COLO668 (cell line): Measurements from ENCODE around the gene HIRIP3.
"Not testable (repeated sequence)": the region's sequence is repeated elsewhere in the genome, so short reads cannot be mapped to it uniquely, and the experiment has no call there.

Experiments used
- DNase-seq: peaks from one replicate; lab custom pipeline; 2025; ENCODE audit not compliant: unreplicated experiment; lab: John Stamatoyannopoulos, UW

HIRIP3 gene, protein sequence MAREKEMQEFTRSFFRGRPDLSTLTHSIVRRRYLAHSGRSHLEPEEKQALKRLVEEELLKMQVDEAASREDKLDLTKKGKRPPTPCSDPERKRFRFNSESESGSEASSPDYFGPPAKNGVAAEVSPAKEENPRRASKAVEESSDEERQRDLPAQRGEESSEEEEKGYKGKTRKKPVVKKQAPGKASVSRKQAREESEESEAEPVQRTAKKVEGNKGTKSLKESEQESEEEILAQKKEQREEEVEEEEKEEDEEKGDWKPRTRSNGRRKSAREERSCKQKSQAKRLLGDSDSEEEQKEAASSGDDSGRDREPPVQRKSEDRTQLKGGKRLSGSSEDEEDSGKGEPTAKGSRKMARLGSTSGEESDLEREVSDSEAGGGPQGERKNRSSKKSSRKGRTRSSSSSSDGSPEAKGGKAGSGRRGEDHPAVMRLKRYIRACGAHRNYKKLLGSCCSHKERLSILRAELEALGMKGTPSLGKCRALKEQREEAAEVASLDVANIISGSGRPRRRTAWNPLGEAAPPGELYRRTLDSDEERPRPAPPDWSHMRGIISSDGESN

GRCh38 chr16:29995324-29995910 is at the start of gene HIRIP3:
HIRIP3 (minus strand) TSS chr16:29995617; CDS start chr16:29995605, 12 bp downstream.
- DNase-seq: peak; percentile 92

- no peak for DNase-seq
Measured at GRCh38 chr16:30041841-30042240, 46.4 kb upstream of the HIRIP3 start.

DNA sequence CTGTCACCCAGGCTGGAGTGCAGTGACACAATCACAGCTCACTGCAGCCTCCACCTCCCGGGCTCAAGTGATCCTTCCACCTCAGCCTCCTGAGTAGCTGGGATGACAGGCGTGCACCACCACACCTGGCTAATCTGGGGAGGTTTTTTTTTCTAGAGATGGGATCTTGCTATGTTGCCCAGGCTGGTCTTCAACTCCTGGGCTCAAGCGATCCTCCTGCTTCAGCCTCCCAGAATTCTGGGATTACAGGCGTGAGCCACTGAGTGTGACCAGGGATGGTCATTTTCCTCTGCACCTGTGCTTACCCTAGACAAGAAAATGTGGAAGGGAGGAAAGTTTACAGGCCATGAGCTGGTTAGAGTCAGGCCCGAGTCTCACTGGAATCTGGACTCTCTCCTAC is 45.3 kb upstream of the HIRIP3 start:
- not testable (repeated sequence) for DNase-seq

DNA sequence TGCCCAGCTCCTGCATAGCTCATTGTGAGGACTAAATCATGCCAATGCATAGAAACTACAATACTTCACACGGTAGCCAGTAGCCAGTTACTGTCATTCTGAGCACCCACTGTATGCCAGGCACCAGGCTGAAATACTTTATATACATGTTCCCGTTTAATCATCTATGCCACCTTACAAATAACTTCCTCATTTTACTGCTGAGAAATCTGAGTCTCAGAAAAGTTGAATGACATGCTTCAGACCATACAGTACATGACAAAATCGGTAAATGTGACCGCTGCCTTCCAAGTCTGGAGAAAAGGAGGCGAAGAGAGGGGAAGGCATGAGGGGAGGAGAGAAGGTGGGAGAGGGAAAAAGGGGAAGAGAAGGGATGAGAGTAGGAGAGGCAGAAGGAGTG is 44.8 kb upstream of the HIRIP3 start:
- no peak for DNase-seq

DNA sequence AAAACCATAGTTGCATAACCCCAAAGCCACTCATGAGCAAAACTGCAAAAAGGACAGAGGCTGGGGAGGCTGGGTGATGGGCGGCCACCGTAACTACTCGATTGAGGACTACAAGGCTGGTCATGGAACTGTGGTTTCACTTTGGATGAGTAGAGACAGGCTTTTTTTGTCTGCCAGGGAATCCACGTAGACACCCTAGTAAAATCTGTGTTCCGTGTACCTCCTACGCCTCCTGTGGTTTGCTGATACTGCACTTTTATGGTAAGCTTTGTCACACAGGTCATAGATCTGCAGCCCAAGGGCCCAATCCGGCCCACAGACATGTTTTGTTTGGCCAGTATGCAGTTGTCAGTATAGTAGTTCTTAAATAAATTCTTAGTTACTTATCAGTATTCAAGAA is 37.9 kb upstream of the HIRIP3 start:
- DNase-seq: no peak

- DNase-seq: peak; percentile 54
Measured at GRCh38 chr16:30032083-30032819, 36.8 kb upstream of the HIRIP3 start.

- no peak for DNase-seq
Measured at GRCh38 chr16:30031477-30031918, 36.1 kb upstream of the HIRIP3 start.

GRCh38 chr16:30030841-30031413 is 35.5 kb upstream of the HIRIP3 start, which contains the start of gene TLCD3B:
TLCD3B (minus strand) TSS chr16:30031271; CDS start chr16:30030527, 744 bp downstream.
- DNase-seq: peak; percentile 23

DNA sequence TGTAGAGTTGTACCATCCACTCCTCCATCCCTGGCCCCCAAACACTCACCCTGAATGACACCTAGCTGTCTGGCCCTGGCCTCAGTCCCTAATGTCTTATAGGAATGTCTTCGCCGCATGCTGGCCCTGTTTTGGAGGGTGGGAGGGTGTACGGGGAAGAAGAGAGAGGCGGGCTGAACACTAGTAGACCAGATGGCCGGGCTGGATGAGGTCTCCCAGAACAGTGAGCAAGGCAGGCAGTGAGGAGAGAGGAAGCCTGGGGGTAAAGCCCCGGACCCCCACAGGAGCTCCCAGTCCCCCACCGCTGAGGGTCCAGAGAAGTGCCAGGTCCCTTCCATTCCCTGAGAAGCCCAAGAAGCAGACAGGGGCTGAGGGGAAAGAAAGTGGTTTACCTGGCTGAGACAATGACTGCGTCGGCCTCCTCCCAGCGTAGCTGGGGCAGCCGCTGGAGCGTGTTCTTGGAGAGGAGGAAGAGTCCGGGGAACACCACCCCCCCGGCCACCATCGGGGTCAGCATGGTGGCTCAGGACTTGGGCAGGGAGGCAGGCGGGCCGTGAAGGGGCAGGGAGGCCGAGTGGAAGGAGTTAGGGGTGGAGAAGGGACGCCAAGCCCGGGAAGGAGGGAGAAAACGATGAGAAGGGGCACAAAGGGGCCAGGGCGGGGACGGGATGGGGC is 34.7 kb upstream of the HIRIP3 start:
- no peak for DNase-seq

- no peak for DNase-seq
Measured at GRCh38 chr16:30028438-30029076, 33.1 kb upstream of the HIRIP3 start.

DNA sequence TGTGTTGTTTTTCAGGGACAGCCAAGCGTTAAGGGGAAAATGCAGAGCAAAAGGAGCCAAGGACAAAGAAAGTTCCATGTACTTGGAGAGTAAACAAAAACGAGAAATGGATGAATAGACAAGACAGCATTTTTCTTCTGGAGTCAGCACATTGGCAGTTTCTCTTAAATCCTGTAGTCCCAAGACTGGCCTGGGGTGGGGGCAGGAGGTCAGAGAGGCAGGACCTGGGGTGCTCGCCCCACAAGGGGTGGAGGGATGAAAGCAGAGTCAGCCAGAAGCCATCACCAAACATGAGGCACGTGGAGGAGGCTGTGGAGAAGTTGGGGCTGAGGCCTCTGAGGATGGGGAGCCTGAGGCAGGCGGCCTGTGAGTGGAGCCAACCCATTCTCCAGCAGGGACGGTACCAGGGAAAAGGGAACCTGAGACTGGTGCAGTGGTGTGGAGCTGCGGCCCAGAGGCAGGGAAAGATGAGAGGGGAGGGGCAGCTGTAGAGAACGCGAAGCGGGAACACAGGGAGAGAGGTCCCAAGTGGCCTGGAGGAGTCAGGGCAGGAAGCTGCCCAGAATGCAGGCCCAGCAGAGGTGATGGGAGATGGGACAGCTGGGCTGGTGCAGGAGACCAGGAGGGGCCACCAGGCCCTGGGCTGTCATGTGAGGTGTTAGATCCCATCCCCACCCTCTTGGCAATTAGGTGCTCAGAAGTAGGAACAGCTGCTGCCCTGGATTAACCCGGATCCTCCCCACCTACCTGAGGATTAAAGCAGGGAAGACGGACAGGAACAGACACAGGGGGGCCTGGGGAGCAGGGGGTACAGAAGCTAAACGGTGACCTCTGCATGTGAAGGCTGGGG is 32.4 kb upstream of the HIRIP3 start:
- no peak for DNase-seq

DNA sequence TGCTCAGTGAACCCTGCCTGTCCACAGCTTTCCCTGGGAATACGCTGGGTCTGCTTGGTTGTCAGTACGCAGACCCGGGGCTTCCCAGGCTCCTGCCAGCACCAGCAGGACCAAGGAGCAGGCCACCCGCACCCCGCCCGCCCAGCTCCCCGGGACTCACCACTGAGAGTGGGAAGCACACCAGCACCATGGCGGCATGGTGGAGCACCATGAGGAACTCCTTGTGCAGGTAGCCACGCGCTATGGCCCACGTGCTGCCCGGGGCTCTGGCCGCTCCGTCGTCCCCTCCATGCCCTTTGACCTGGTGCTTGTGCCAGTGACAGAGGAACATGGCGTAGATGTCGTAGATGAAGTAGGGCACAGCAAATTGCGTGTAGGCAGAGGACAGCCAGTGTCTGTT is 31.0 kb upstream of the HIRIP3 start:
- DNase-seq: no peak

- DNase-seq: no peak
Measured at GRCh38 chr16:30025574-30025973, 30.2 kb upstream of the HIRIP3 start.

GRCh38 chr16:30025156-30025555 is 29.7 kb upstream of the HIRIP3 start:
- DNase-seq: no peak

- DNase-seq: no peak
Measured at GRCh38 chr16:30024451-30024850, 29.0 kb upstream of the HIRIP3 start.

DNA sequence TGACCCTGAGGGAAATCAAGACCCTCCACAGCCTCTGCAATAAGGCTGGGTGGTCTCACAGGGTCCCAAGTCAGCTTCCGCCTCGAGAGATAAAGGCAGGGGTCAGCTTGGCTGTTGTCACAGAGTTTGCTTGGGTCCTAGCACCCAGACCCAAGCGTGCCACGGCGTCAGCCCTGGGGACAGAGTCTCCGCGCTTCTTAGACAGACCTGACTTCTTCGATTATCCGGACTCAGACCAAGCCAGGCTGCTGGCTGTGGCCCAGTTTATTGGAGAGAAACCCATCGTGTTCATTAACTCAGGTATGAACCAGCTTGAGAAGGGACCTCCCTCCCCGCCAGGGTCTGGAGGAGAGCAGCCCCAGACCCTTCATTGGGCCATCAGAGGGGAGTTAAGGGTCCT is 28.2 kb upstream of the HIRIP3 start:
- DNase-seq: no peak

- no peak for DNase-seq
Measured at GRCh38 chr16:30022887-30023286, 27.5 kb upstream of the HIRIP3 start, which contains the start of gene C16orf92. C16orf92 (plus strand) TSS chr16:30023198; CDS start chr16:30023341, 143 bp downstream.

- DNase-seq: peak; percentile 39
Measured at GRCh38 chr16:30018731-30019158, 23.3 kb upstream of the HIRIP3 start.

DNA sequence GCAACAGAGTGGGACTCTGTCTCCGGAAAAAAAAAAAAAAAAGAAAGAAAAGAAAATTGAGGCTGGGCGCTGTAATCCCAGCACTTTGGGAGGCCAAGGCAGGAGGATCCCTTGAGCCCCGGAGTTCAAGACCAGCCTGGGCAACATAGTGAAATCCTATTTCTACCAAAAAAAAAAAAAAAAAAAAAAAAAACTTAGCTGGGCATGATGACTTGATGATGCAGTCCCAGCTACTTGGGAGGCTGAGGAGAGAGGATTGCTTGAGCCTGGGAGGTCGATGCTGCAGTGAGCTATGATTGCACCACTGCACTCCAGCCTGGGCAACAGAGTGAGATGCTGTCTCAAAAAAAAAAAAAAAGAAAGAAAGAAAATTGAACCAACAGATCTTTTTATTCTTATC is 22.5 kb upstream of the HIRIP3 start:
- DNase-seq: not testable (repeated sequence)
